ENCODE measurements around the gene CEP70. TPM values are rescaled to one million over a fixed set of nuclear protein-coding genes. Genes with fewer than 3 reads are reported as not detected.

The CEP70 gene
- total RNA-seq = 10.6 and 13.0 TPM in 2 replicates

GRCh38 chr3:138594150-138594934, at the start of gene CEP70:
CEP70 (minus strand) TSS chr3:138594260; CDS start chr3:138572927, 21,333 bp downstream.

GRCh38 chr3:138608322-138609135, 14.5 kb upstream of the CEP70 start, which contains the start of gene FAIM:
FAIM (plus strand) TSS chr3:138608771; CDS start chr3:138619727, 10,956 bp downstream.

Other genes starting within 250 kb of the CEP70 start
- 2.0 and 2.7 TPM in 2 replicates for gene MRAS, start 245.7 kb downstream of the CEP70 start, total RNA-seq
- gene ESYT3, start 159.6 kb downstream of the CEP70 start, total RNA-seq = 0.14 and 0.28 TPM in 2 replicates
- 8.1 and 9.2 TPM in 2 replicates for gene FAIM, start 14.5 kb upstream of the CEP70 start, total RNA-seq
- 9.4 and 12.8 TPM in 2 replicates for gene PIK3CB, start 240.7 kb upstream of the CEP70 start, total RNA-seq